Measurements from ENCODE around the gene COX20. TPM values are rescaled to one million over a fixed set of nuclear protein-coding genes. Genes with fewer than 3 reads are reported as not detected.
"Not testable (repeated sequence)": the region's sequence is repeated elsewhere in the genome, so short reads cannot be mapped to it uniquely, and the experiment has no call there.

Gene COX20
- total RNA-seq, 1 donor: 32.8 TPM

- DNase-seq (ENCODE audit: low read depth): no peak
- no peak for TF ChIP-seq CTCF (IDR thresholded peaks at IDR 0.05; ENCODE audit: insufficient read depth, low read depth, low read length)
These were observed 41.4 kb upstream of the COX20 start for GRCh38 chr1:244794071-244794470.

GRCh38 chr1:244794516-244794915 is 40.9 kb upstream of the COX20 start:
- H3K4me3 ChIP-seq (ENCODE audit: low read depth, low read length); DNase-seq (ENCODE audit: low read depth): not testable (repeated sequence)

More at GRCh38 chr1:244794071-244794470, 41.4 kb upstream of the COX20 start:
- no peak overlapping the region for H3K4me3 ChIP-seq (ENCODE audit: low read depth, low read length)

- peak; percentile 72 for TF ChIP-seq CTCF (IDR thresholded peaks at IDR 0.05; ENCODE audit: insufficient read depth, low read depth, low read length)
- DNase-seq (ENCODE audit: low read depth): peak; percentile 69
- no peak overlapping the region for H3K4me3 ChIP-seq (ENCODE audit: low read depth, low read length)
These were observed 38.6 kb upstream of the COX20 start for GRCh38 chr1:244796719-244797406.

GRCh38 chr1:244800821-244801220 is 34.6 kb upstream of the COX20 start:
- no peak for TF ChIP-seq CTCF (IDR thresholded peaks at IDR 0.05; ENCODE audit: insufficient read depth, low read depth, low read length)
- H3K4me3 ChIP-seq (ENCODE audit: low read depth, low read length): no peak overlapping the region
- DNase-seq (ENCODE audit: low read depth): no peak

GRCh38 chr1:244801246-244801645 is 34.2 kb upstream of the COX20 start:
- DNase-seq (ENCODE audit: low read depth): peak; percentile 34
- H3K4me3 ChIP-seq (ENCODE audit: low read depth, low read length): no peak overlapping the region
- TF ChIP-seq CTCF (IDR thresholded peaks at IDR 0.05; ENCODE audit: insufficient read depth, low read depth, low read length): peak; percentile 65

- no peak for DNase-seq (ENCODE audit: low read depth)
- no peak for TF ChIP-seq CTCF (IDR thresholded peaks at IDR 0.05; ENCODE audit: insufficient read depth, low read depth, low read length)
- no peak overlapping the region for H3K4me3 ChIP-seq (ENCODE audit: low read depth, low read length)
These were observed 33.4 kb upstream of the COX20 start for GRCh38 chr1:244802041-244802440.

GRCh38 chr1:244802556-244803239 is 32.8 kb upstream of the COX20 start:
- TF ChIP-seq CTCF (IDR thresholded peaks at IDR 0.05; ENCODE audit: insufficient read depth, low read depth, low read length): no peak
- H3K4me3 ChIP-seq (ENCODE audit: low read depth, low read length): no peak overlapping the region
- DNase-seq (ENCODE audit: low read depth): no peak

All from fibroblast of villous mesenchyme (primary cell).